BJ (cell line): ENCODE measurements around the gene UGT8. TPM values are rescaled to one million over a fixed set of nuclear protein-coding genes. Genes with fewer than 3 reads are reported as not detected.

Experiments used
- CTCF ChIA-PET: fragments of 350-600 bp; formaldehyde crosslinking; extraction: SDS; loops from one replicate; lab custom pipeline; 2021; ENCODE audit warnings: antibody characterized with exemption, inconsistent platforms; lab: Yijun Ruan, JAX
- POLR2A ChIA-PET: fragments of 300-600 bp; sonication (Branson Sonifier 250); formaldehyde crosslinking; extraction: SDS; loops from one replicate; lab custom pipeline; 2021; ENCODE audit warnings: antibody characterized with exemption; lab: Charles Lee
- DNase-seq: peaks from one replicate; pipeline ENCODE4 v3.0.0-alpha.2; 2011; ENCODE audit warnings: low read depth
- H3K27me3 ChIP-seq: 2 replicates; pipeline ENCODE4 v1.6.0; 2011; ENCODE audit warnings: low read length; ENCODE audit not compliant: control insufficient read depth, insufficient read depth
- H3K36me3 ChIP-seq: 2 replicates; pipeline ENCODE4 v1.5.1; 2011; ENCODE audit warnings: low read length; ENCODE audit not compliant: control insufficient read depth, insufficient read depth
- H3K4me3 ChIP-seq: 2 replicates; pipeline ENCODE4 v1.5.1; 2011; ENCODE audit warnings: low read depth, mild to moderate bottlenecking, control low read depth, low read length
- CTCF ChIP-seq: IDR thresholded peaks from 2 replicates; pipeline ENCODE4 v1.5.1; 2011; ENCODE audit warnings: low read depth, mild to moderate bottlenecking, control low read depth, inconsistent platforms, low read length, moderate library complexity; ENCODE audit not compliant: insufficient read depth
- polyA plus RNA-seq: library from polyadenylated mRNA; depleted of rRNA; stranded (reverse); fragments of >200 nt; gene quantifications from 2 replicates; pipeline ENCODE4 v1.2.3, GENCODE V29; 2011

Gene UGT8
- polyA plus RNA-seq, 1 experiment, result not detected

- no peak for DNase-seq
- no peak for TF ChIP-seq CTCF
- CTCF ChIA-PET, result no interaction called here
- Histone ChIP-seq H3K4me3 (no peak overlapping the region), H3K36me3 (no peaks in the 10 kb centered on the region), H3K27me3 (peaks cover 15% of the 10 kb centered on the region)
- POLR2A ChIA-PET, result no interaction called here
Measured at GRCh38 chr4:114599903-114600552, 1.4 kb downstream of the UGT8 start.

GRCh38 chr4:114600672-114601071 lies 2.1 kb downstream of the UGT8 start:
- CTCF ChIA-PET, result no interaction called here
- no peak for TF ChIP-seq CTCF
- Histone ChIP-seq H3K4me3 (no peak overlapping the region), H3K27me3 (peaks cover 15% of the 10 kb centered on the region), H3K36me3 (no peaks in the 10 kb centered on the region)
- DNase-seq, result no peak
- POLR2A ChIA-PET, result no interaction called here

- H3K27me3 ChIP-seq, result peaks cover 15% of the 10 kb centered on the region
- DNase-seq, result no peak
- ChIA-PET CTCF (no interaction called here), POLR2A (no interaction called here)
- H3K4me3 ChIP-seq, result no peak overlapping the region
- no peaks in the 10 kb centered on the region for H3K36me3 ChIP-seq
- no peak for TF ChIP-seq CTCF
Measured at GRCh38 chr4:114601304-114602052, 2.9 kb downstream of the UGT8 start.

GRCh38 chr4:114603497-114603896 lies 4.9 kb downstream of the UGT8 start:
- H3K27me3 ChIP-seq, result peaks cover 13% of the 10 kb centered on the region
- no peak for DNase-seq
- TF ChIP-seq CTCF, result no peak
- POLR2A ChIA-PET, result no interaction called here
- CTCF ChIA-PET, result no interaction called here
- no peaks in the 10 kb centered on the region for H3K36me3 ChIP-seq
- no peak overlapping the region for H3K4me3 ChIP-seq

- no peak for TF ChIP-seq CTCF
- Histone ChIP-seq H3K4me3 (no peak overlapping the region), H3K36me3 (no peaks in the 10 kb centered on the region), H3K27me3 (no peaks in the 10 kb centered on the region)
- POLR2A ChIA-PET, result no interaction called here
- CTCF ChIA-PET, result no interaction called here
- no peak for DNase-seq
Measured at GRCh38 chr4:114606245-114606644, 7.6 kb downstream of the UGT8 start.
